ENCODE data around the gene PTPN6.

The PTPN6 gene

DNA sequence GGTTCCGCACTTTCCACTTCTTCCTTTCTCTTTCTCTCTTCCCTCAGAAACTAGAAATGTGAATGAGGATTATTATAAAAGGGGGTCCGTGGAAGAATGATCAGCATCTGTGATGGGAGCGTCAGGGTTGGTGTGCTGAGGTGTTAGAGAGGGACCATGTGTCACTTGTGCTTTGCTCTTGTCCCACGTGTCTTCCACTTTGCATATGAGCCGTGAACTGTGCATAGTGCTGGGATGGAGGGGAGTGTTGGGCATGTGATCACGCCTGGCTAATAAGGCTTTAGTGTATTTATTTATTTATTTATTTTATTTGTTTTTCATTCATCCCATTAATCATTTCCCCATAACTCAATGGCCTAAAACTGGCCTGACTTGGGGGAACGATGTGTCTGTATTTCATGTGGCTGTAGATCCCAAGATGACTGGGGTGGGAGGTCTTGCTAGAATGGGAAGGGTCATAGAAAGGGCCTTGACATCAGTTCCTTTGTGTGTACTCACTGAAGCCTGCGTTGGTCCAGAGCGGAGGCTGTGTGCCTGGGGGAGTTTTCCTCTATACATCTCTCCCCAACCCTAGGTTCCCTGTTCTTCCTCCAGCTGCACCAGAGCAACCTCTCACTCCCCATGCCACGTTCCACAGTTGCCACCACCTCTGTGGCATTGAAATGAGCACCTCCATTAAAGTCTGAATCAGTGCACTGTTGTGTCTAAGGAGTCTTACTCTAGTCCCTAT, 28.0 kb upstream of the PTPN6 start:
- no peak for DNase-seq (ENCODE audit: low read depth, low spot score)

DNA sequence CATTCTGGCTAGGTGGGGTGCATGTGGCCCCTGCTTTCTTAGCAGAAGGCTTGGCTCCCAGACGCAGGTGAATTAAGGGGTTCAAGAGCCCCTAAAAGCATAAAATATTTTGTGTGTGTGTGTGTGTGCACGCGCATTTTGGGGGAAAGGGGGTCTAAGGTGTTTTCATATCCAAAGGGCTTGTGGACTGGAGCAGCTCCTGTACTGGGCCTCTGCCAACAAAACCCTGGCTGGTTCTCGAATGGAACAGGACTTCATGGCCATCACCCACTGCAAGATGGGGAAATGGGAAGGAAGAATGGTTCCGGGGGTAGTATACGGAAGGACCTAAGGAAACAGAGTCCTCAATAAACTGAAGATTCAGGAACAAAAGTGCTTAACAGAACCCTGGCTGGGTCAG, 27.3 kb upstream of the PTPN6 start:
- no peak for DNase-seq (ENCODE audit: low read depth, low spot score)

DNA sequence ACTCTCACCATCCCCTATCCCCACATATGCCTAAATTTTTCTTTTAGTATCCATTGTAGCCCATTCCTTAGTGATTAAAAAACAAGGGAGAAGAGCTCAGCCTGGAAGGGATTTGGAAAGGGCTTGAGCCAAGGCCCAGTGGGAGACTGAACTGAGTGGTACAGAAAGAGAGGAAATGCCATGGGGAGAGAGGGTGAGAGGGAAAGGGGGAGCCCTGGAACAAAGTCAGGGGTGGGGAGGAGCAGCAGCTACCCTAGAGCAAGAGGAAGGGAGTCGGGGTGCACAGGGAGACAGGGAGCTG, 26.0 kb upstream of the PTPN6 start:
- DNase-seq (ENCODE audit: low read depth, low spot score) = no peak

DNA sequence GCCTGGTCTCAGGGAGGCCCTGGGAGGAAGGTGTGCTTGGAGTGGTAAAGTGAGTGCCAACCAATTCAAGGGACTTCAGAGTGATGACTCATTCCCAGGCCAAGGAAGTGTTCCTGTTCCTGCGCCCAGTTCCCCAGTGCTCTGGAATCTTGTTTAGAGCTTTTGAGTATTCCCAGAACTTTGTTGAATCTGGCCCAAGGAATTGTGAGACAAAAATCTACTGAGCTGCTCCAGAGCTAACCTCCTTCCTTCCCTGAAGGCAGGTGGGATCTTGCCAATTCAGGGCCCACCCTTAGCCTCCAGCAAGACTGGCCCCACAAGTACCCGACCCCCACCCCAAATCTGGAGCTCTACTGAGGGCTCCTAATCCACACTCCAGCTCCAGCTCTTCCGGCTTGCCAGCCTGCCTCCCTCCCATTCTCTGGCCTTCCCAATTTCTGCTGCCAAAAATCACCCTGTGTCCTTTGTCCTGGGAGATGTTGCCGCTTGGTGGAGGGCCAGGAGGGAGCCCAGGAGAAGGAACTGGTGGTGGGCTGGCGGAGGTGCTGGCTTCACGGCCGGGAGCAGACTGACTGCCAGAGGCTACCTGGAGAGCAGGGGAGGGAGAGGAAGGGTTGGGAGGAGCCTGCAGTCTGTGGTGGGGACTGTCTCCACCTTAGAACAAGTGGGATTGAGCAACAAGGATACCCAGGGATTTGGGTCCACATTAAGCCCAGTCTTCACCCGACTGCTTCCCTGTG, 25.4 kb upstream of the PTPN6 start:
- no peak for DNase-seq (ENCODE audit: low read depth, low spot score)

DNA sequence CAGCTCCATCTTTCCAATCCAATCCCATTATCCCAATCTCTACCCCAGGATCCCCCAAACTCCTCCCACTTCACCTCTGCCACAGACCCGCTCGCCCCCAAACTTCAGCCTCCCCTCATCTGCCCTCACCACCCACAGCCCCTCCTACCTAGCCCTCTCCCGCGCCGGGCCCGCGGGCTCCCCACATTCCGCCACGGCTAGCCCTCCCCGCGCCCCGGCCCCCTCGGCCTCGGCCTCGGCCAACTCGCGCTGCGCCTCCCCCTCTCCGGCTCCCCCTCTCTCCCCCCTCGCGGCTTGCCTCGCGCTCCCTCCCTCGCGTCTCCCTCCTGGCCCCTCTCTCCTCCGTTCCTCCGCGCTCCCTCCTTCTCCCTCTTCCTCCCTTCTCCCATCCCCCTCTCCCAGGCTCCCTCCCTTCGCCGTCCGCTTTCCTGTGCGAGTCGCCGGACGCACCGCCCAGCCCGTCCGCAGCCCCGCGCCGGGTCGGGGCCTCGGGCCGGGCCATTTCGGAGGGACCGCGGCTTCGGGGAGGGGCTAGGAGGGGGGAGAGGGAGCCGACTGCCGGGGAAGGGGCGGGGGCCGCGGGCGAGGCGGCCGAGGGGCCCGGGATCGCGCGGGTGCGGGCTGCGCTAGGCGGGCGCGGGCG, 23.7 kb upstream of the PTPN6 start, which contains the start of gene ATN1:
Gene ATN1, plus strand, starts transcription at position 581 of the 643 bp plus-strand sequence. CDS start 6,043 bp downstream, outside the sequence.
- DNase-seq (ENCODE audit: low read depth, low spot score) = no peak

DNA sequence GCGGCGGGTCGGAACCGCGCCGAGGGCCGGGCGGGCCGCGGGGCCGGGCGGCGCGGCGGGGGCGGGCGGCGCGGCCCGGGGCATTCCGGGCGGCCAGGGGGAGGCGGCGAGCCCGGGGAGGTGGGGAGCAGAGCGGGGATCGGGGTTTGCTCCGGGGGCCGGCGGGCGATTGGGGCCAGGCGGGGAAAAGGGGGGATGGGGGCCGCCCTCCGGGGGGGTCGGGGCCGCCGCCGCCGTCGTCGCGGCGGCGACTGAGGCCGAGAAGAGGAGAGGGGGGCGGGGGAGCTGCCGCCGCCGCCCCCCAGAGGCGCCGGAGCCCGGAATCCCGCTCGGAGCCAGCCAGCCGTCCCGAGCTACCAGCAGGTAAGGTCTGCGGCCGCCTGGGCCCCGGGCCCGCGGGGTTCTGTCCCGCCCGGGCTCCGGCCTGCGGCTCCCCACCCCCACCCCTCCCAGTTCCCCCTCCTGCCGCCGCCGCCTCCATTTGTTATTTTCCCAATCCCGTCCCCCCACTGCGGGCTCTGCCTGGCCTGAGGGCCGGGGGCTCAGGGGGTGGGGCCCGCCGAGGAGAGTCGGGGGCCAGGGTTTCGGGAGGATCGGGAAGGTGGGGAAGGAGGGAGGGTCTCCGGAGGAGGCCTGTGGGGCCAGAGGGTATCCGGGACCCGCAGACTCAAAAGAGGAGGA, 23.0 kb upstream of the PTPN6 start:
- DNase-seq (ENCODE audit: low read depth, low spot score) = no peak

DNA sequence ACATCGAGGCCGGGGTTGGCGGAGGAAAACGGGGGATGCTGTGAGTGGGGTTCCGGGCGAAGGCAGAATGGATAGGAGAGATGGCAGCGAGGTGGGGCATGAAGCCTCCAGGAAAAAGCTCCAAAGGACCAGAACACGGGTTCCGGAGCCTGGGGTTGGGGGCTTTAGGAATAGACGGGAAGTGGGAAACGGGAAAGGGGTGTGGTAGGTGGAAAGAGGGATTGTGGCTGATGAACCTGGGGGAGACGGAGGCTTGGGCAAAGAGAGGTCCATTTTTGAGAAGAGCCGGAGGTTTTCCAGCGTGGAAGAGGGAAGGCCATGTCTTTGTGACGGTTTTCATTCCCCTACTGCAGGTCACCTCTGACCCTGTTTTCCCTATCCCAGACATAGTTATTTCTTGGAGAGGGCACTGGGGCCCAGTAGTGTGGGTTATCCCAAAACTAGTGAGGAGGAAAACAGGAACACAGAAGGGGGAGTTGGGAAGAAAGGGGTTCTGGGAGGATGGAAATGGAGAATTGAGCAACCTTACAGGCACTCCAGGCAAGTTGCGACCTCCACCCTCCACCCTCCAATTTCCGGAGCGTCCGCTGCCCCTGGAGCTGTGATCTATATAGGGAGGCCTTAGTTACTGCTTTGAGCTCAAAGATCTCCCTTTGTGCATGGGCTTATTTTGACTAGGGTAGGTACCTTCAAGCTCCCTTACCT, 22.3 kb upstream of the PTPN6 start:
- DNase-seq (ENCODE audit: low read depth, low spot score) = no peak

DNA sequence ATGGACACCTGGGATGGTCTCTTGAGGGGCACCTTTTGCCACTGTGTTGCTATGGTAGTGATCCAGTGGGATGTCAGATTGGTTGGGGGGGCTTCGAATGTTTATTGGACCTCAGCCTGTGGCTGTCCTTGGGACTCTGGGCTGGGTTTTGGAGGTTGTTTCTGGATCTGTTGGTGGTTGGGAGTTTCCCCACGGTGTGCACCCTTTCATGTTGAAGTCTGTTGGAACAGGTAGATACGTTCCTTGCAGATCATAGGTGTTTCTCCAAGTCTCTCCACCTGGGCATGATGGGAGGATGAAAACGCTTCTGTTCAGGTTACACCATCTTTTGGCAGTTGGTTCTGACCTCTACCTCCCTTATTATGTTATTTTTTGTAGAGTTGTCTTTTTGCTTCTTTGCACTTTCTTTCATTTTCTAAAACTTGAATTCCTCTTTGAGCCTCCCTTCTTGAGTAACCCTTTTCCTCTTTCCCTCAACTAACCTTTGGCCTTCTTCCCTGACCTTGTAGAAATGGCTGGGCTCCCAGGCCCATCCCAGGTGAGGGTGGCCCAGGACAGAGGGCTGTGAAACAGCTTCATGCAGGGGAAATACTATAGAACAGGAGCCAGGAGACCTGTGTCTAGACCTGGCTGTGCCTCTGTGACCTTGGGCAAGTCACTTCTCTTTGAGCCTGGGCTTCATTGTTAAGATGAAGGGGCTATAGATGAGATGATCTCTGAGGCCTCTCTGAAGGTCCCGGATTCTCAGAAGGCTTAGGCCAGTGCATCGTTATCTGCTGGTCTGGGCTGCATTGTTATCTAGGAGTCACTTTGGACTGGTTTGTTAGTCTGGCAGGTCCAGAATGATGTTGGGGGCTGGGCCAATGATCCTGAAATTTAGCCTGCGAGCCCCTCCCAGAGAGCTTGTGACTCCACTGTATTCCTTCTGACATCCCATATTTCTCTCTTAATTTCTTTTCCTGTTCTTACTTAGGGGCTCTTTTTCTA, 21.4 kb upstream of the PTPN6 start:
- no peak for DNase-seq (ENCODE audit: low read depth, low spot score)

DNA sequence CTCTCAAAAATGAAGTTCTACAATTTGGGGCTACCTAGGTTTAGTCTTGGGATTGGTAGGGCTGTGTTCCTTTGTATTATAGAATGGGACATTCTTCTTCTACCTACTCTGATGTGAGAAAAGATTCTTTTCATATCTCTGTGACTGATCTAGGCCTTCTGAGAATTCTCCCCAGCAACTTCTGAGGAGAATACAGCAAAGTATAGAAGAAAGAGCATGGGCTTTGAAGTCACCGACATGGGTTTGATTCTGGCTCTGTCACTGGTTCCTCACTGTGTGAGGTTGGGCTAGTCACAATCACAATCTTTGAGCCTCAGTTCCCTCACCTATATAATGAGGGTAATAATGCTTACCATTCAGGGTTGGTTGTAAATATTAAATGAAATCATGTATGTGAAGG, 18.4 kb upstream of the PTPN6 start:
- no peak for DNase-seq (ENCODE audit: low read depth, low spot score)

DNA sequence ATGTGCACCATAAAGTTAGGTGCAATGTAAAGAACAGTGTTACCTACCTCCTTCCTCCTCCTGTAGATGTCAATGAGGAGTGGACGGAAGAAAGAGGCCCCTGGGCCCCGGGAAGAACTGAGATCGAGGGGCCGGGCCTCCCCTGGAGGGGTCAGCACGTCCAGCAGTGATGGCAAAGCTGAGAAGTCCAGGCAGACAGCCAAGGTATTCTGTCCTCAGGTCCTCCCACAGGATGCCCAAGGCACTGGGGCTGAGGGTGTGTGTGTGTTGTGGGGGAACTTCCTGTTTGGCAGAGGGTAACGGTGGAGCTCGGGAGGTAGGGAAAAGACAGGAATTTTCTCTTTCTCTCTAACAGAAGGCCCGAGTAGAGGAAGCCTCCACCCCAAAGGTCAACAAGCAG, 17.0 kb upstream of the PTPN6 start:
- DNase-seq (ENCODE audit: low read depth, low spot score) = no peak

DNA sequence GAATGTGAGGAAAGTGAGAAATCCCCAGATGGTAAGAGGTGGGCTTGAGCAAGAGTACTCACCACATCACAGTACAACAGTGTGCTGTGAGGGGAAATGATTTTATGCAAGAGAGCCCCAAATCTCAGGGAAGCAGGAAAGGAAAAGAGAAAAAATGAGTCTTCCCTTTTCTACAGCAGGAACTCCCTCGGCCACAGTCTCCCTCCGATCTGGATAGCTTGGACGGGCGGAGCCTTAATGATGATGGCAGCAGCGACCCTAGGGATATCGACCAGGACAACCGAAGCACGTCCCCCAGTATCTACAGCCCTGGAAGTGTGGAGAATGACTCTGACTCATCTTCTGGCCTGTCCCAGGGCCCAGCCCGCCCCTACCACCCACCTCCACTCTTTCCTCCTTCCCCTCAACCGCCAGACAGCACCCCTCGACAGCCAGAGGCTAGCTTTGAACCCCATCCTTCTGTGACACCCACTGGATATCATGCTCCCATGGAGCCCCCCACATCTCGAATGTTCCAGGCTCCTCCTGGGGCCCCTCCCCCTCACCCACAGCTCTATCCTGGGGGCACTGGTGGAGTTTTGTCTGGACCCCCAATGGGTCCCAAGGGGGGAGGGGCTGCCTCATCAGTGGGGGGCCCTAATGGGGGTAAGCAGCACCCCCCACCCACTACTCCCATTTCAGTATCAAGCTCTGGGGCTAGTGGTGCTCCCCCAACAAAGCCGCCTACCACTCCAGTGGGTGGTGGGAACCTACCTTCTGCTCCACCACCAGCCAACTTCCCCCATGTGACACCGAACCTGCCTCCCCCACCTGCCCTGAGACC, 15.6 kb upstream of the PTPN6 start:
- no peak for DNase-seq (ENCODE audit: low read depth, low spot score)

DNA sequence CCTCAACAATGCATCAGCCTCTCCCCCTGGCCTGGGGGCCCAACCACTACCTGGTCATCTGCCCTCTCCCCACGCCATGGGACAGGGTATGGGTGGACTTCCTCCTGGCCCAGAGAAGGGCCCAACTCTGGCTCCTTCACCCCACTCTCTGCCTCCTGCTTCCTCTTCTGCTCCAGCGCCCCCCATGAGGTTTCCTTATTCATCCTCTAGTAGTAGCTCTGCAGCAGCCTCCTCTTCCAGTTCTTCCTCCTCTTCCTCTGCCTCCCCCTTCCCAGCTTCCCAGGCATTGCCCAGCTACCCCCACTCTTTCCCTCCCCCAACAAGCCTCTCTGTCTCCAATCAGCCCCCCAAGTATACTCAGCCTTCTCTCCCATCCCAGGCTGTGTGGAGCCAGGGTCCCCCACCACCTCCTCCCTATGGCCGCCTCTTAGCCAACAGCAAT, 14.9 kb upstream of the PTPN6 start:
- no peak for DNase-seq (ENCODE audit: low read depth, low spot score)

DNA sequence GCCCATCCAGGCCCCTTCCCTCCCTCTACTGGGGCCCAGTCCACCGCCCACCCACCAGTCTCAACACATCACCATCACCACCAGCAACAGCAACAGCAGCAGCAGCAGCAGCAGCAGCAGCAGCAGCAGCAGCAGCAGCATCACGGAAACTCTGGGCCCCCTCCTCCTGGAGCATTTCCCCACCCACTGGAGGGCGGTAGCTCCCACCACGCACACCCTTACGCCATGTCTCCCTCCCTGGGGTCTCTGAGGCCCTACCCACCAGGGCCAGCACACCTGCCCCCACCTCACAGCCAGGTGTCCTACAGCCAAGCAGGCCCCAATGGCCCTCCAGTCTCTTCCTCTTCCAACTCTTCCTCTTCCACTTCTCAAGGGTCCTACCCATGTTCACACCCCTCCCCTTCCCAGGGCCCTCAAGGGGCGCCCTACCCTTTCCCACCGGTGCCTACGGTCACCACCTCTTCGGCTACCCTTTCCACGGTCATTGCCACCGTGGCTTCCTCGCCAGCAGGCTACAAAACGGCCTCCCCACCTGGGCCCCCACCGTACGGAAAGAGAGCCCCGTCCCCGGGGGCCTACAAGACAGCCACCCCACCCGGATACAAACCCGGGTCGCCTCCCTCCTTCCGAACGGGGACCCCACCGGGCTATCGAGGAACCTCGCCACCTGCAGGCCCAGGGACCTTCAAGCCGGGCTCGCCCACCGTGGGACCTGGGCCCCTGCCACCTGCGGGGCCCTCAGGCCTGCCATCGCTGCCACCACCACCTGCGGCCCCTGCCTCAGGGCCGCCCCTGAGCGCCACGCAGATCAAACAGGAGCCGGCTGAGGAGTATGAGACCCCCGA, 14.3 kb upstream of the PTPN6 start:
- DNase-seq (ENCODE audit: low read depth, low spot score) = no peak

DNA sequence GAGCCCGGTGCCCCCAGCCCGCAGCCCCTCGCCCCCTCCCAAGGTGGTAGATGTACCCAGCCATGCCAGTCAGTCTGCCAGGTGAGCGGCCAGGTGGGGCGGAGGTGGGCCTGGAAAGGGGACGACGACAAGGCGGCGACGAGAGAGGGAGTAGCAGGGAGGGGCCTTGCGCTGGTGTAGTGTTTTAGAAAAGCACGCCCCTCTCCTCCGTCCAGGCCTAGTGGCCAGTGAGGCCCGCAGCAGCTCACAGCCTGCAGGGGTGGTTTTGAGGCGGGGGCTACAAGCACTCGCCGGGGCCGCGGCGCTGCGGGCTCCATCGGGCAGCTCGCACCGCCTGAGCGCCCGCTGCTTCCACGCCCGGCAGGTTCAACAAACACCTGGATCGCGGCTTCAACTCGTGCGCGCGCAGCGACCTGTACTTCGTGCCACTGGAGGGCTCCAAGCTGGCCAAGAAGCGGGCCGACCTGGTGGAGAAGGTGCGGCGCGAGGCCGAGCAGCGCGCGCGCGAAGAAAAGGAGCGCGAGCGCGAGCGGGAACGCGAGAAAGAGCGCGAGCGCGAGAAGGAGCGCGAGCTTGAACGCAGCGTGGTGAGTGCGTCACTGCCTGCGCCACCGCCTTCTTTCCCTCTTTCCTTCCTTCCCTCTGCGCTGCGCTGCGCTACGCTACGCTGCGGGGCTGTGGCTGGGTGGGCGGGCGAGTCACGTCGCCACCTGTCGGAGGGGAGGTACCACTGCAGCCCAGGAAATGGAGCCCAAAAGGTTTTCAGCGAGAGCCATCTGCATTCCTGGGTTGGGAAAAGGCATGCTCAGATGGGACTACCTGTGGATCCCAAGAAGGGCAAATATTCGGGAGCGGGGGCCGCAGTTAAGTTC, 13.4 kb upstream of the PTPN6 start:
- peak; percentile 79 for DNase-seq (ENCODE audit: low read depth, low spot score)

DNA sequence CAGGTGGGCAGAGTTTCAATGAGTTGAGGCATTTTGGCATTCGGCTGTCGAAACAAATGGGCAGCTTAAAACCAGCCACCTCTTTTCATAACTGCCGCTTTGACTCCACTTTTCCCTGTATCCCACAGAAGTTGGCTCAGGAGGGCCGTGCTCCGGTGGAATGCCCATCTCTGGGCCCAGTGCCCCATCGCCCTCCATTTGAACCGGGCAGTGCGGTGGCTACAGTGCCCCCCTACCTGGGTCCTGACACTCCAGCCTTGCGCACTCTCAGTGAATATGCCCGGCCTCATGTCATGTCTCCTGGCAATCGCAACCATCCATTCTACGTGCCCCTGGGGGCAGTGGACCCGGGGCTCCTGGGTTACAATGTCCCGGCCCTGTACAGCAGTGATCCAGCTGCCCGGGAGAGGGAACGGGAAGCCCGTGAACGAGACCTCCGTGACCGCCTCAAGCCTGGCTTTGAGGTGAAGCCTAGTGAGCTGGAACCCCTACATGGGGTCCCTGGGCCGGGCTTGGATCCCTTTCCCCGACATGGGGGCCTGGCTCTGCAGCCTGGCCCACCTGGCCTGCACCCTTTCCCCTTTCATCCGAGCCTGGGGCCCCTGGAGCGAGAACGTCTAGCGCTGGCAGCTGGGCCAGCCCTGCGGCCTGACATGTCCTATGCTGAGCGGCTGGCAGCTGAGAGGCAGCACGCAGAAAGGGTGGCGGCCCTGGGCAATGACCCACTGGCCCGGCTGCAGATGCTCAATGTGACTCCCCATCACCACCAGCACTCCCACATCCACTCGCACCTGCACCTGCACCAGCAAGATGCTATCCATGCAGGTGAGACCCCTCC, 12.6 kb upstream of the PTPN6 start:
- no peak for DNase-seq (ENCODE audit: low read depth, low spot score)

DNA sequence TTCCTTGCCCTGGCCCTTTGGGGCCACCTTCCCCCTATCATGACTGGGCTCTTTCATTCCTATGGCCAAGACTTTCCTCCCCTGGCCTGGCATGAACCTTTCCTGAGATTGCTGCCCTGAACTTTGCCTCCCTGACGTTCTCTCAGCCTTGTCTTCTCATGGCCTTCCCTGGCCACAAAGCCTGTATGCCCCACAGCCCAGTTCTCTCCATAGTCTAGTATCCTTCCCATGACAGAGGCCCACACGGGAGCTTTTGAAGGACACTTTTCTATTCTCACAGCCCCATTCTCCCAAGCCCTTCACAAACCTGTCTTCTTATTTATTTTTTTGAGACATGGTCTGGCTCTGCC, 12.0 kb upstream of the PTPN6 start:
- no peak for DNase-seq (ENCODE audit: low read depth, low spot score)

DNA sequence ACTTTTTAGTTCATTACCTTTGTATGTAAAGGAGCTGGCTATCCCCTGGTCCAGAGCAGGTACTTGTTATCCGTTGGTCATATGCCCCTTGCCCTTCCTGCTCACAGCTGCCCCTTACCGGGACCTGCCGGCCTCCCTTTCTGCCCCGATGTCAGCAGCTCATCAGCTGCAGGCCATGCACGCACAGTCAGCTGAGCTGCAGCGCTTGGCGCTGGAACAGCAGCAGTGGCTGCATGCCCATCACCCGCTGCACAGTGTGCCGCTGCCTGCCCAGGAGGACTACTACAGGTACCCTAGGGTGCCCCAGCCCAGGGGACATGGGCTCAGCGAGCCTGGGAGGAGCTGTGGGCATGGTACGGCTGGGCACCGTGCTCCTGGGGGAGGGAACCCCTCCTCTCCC, 9.9 kb upstream of the PTPN6 start:
- no peak for DNase-seq (ENCODE audit: low read depth, low spot score)
